ENCODE measurements around the gene VPS25. TPM values are rescaled to one million over a fixed set of nuclear protein-coding genes. Genes with fewer than 3 reads are reported as not detected.
A peak's percentile ranks its signal among the peaks of the same experiment; 100 is the strongest.

The VPS25 gene
- total and polyA plus RNA-seq, 9 of the 15 experiments (the other 6 are each of a cell fraction or from before 2014, with no cell fraction given): 123 to 352 (median 180) TPM

DNA sequence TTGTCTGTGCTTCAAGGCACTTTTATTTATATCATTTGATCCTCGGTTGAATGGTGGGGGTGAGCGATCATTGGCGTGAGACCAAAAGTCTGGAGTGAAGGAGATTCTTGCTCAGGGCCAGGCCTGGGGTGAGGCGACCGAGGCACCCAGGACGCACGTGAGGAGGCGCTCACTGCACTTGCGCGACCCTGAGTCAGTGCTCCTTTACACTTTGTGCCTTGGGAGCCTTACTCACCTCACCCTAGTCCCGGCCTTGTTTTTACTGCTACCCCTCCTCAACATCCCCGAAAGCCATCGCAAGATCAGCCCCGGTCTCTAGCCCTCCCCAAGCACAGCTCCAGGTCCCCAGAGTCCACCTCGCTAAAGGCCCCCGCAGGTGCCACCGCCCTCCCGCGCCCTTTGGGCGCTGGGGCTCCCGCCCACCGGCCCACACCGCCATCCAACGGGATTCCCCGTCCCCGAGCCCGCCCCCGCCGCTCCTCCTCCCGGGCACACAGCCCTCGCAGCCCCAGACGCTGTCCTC is 28.9 kb upstream of the VPS25 start:
- peaks cover 15 to 26% of the 10 kb centered on the region in 2 experiments; a peak in 4 of 5 replicates for H3K4me1 ChIP-seq (replicated peaks in 1 of 2; ENCODE audit: control insufficient read depth in 2 of 2, insufficient read depth in 2 of 2, low read length in 2 of 2)
- DNase-seq (ENCODE audit: extremely low read depth in 1 of 4, low spot score in 3 of 4): peak in 2 of 4 experiments; percentile 73 to 85
- intact Hi-C loops (cut with micrococcal nuclease) (no loop called here), in situ Hi-C loops (cut with MboI) (no loop called here)
- peak overlapping the region; percentile 86 for H2AFZ ChIP-seq (ENCODE audit: low read depth, low read length)
- FAIRE-seq: peak; percentile 76
- no peaks in the 10 kb centered on the region for H3K9me3 ChIP-seq (replicated peaks; ENCODE audit: control insufficient read depth, insufficient read depth, low read depth, low read length)
- H3K9me1 ChIP-seq (ENCODE audit: control insufficient read depth, insufficient read depth, low read length): no peaks in the 10 kb centered on the region
- H4K20me1 ChIP-seq (replicated peaks; ENCODE audit: control insufficient read depth, insufficient read depth, low read length): no peaks in the 10 kb centered on the region
- H3K27ac ChIP-seq (ENCODE audit: extremely low read depth, low read depth, low read length): peak overlapping the region; percentile 81
- H3K4me3 ChIP-seq: peak overlapping the region; percentile 65
- H3K79me2 ChIP-seq (ENCODE audit: control insufficient read depth, insufficient read depth, low read length): peaks cover 35% of the 10 kb centered on the region; the same call in 2 of the 3 replicates
- WGBS (ENCODE audit: insufficient coverage, low coverage, missing lambda C conversion rate): 2% methylated on average over 14 of the region's 32 CpGs
- peak overlapping the region; percentile 77 for H3K4me2 ChIP-seq (ENCODE audit: insufficient read depth, low read length)
- ChIA-PET POLR2A (interaction anchor here (0.6 to 1.0 kb wide), 3 partner anchors 35 to 76 kb away, joined by 3 read pairs; no protein-coding TSS in a partner anchor), CTCF (ENCODE audit: low intra/inter-chr PET ratio) (interaction anchor here (0.7 to 1.8 kb wide), 3 partner anchors 14 to 149 kb away, joined by 4 read pairs; no protein-coding TSS in a partner anchor)
- 0 out of 3 replicates have a peak, but pooled peaks cover 2% of the 10 kb centered on the region for H3K36me3 ChIP-seq (ENCODE audit: control insufficient read depth, insufficient read depth, low read length)
- BruUV-seq (replicated peaks): TSS peak; percentile 61
- no peaks in the 10 kb centered on the region for H3K27me3 ChIP-seq (ENCODE audit: control insufficient read depth in 2 of 2, insufficient read depth in 2 of 2, low read length in 2 of 2)
- peak overlapping the region; percentile 73 to 95 for H3K9ac ChIP-seq (ENCODE audit: insufficient read depth in 1 of 2, low read depth in 2 of 2, low read length in 2 of 2)
- ATAC-seq: peak; percentile 91
- TF ChIP-seq MIER1 (IDR thresholded peaks at IDR 0.05; ENCODE audit: low read depth) (no peak), BACH1 (tag; IDR thresholded peaks at IDR 0.05) (no peak), NUFIP1 (IDR thresholded peaks at IDR 0.05; ENCODE audit: partially characterized antibody) (peak; percentile 64), RUNX1 (IDR thresholded peaks at IDR 0.05; ENCODE audit: low read depth) (no peak), MYNN (IDR thresholded peaks at IDR 0.05) (no peak), MYNN (CRISPR knock-in tag; IDR thresholded peaks at IDR 0.05) (no peak)
- TF ChIP-seq, protein P1, sequence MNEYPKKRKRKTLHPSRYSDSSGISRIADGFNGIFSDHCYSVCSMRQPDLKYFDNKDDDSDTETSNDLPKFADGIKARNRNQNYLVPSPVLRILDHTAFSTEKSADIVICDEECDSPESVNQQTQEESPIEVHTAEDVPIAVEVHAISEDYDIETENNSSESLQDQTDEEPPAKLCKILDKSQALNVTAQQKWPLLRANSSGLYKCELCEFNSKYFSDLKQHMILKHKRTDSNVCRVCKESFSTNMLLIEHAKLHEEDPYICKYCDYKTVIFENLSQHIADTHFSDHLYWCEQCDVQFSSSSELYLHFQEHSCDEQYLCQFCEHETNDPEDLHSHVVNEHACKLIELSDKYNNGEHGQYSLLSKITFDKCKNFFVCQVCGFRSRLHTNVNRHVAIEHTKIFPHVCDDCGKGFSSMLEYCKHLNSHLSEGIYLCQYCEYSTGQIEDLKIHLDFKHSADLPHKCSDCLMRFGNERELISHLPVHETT (CRISPR knock-in tag; conservative IDR thresholded peaks at IDR 0.05 in 1 of 2, IDR thresholded peaks at IDR 0.05 in 1 of 2): peak in 1 of 2 experiments; percentile 45; a peak in 1 of 4 replicates
- TF ChIP-seq, protein P2, sequence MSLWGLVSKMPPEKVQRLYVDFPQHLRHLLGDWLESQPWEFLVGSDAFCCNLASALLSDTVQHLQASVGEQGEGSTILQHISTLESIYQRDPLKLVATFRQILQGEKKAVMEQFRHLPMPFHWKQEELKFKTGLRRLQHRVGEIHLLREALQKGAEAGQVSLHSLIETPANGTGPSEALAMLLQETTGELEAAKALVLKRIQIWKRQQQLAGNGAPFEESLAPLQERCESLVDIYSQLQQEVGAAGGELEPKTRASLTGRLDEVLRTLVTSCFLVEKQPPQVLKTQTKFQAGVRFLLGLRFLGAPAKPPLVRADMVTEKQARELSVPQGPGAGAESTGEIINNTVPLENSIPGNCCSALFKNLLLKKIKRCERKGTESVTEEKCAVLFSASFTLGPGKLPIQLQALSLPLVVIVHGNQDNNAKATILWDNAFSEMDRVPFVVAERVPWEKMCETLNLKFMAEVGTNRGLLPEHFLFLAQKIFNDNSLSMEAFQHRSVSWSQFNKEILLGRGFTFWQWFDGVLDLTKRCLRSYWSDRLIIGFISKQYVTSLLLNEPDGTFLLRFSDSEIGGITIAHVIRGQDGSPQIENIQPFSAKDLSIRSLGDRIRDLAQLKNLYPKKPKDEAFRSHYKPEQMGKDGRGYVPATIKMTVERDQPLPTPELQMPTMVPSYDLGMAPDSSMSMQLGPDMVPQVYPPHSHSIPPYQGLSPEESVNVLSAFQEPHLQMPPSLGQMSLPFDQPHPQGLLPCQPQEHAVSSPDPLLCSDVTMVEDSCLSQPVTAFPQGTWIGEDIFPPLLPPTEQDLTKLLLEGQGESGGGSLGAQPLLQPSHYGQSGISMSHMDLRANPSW (CRISPR knock-in tag; IDR thresholded peaks at IDR 0.05): no peak
- TF ChIP-seq, protein P3, sequence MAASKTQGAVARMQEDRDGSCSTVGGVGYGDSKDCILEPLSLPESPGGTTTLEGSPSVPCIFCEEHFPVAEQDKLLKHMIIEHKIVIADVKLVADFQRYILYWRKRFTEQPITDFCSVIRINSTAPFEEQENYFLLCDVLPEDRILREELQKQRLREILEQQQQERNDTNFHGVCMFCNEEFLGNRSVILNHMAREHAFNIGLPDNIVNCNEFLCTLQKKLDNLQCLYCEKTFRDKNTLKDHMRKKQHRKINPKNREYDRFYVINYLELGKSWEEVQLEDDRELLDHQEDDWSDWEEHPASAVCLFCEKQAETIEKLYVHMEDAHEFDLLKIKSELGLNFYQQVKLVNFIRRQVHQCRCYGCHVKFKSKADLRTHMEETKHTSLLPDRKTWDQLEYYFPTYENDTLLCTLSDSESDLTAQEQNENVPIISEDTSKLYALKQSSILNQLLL (CRISPR knock-in tag; IDR thresholded peaks at IDR 0.05; ENCODE audit: borderline replicate concordance): no peak
- TF ChIP-seq, protein P4, sequence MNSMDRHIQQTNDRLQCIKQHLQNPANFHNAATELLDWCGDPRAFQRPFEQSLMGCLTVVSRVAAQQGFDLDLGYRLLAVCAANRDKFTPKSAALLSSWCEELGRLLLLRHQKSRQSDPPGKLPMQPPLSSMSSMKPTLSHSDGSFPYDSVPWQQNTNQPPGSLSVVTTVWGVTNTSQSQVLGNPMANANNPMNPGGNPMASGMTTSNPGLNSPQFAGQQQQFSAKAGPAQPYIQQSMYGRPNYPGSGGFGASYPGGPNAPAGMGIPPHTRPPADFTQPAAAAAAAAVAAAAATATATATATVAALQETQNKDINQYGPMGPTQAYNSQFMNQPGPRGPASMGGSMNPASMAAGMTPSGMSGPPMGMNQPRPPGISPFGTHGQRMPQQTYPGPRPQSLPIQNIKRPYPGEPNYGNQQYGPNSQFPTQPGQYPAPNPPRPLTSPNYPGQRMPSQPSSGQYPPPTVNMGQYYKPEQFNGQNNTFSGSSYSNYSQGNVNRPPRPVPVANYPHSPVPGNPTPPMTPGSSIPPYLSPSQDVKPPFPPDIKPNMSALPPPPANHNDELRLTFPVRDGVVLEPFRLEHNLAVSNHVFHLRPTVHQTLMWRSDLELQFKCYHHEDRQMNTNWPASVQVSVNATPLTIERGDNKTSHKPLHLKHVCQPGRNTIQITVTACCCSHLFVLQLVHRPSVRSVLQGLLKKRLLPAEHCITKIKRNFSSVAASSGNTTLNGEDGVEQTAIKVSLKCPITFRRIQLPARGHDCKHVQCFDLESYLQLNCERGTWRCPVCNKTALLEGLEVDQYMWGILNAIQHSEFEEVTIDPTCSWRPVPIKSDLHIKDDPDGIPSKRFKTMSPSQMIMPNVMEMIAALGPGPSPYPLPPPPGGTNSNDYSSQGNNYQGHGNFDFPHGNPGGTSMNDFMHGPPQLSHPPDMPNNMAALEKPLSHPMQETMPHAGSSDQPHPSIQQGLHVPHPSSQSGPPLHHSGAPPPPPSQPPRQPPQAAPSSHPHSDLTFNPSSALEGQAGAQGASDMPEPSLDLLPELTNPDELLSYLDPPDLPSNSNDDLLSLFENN (IDR thresholded peaks at IDR 0.05; ENCODE audit: low read depth in 2 of 2, low read length in 2 of 2): no peak
